Left lung (tissue), 10 donors: ENCODE data around the gene SPC24. TPM values are rescaled to one million over a fixed set of nuclear protein-coding genes. Genes with fewer than 3 reads are reported as not detected.

Source experiments
- ATAC-seq: fragments of 200-7000 bp; cut with Tn5 transposase; one replicate; pipeline ENCODE4 v1.9.1; 2020; ENCODE audit warnings: moderate library complexity
- DNase-seq, 4 donors: peaks; one replicate each; pipeline ENCODE4 v3.0.0-alpha.2; 2013 to 2020
- H3K27ac ChIP-seq, 2 donors: fragments of 200-600 bp; sonication (generic) in 1 of 2; one replicate each; pipeline versions ENCODE4 v1.5.0 to v1.8.0; 2020 to 2021
- H3K27me3 ChIP-seq, 2 donors: fragments of 200-600 bp; sonication (generic) in 1 of 2; one replicate each; pipeline versions ENCODE4 v1.5.0 to v1.8.0; 2020 to 2021
- H3K36me3 ChIP-seq, 2 donors: fragments of 200-600 bp; sonication (generic) in 1 of 2; one replicate each; pipeline versions ENCODE4 v1.5.0 to v1.8.0; 2020 to 2021
- H3K4me1 ChIP-seq, 2 donors: fragments of 200-600 bp; one replicate each; pipeline ENCODE4 v1.8.0; 2021
- H3K4me3 ChIP-seq, 2 donors: fragments of 200-600 bp; sonication (generic) in 1 of 2; one replicate each; pipeline versions ENCODE4 v1.5.0 to v1.8.0; 2020 to 2021; ENCODE audit warnings: mild to moderate bottlenecking in 1 of 2
- H3K9me3 ChIP-seq, 2 donors: fragments of 200-600 bp; sonication (generic) in 1 of 2; one replicate each; pipeline versions ENCODE4 v1.5.0 to v1.8.0; 2020 to 2021
- intact Hi-C, 2 donors: fragments of 100-400 bp; cut with DNase I; formaldehyde crosslinking; loops; one replicate each; pipeline versions ENCODE4 v1.11.2 to v1.14.2; 2022
- polyA plus RNA-seq, 6 donors: library from polyadenylated mRNA; unstranded; fragments of 120-200 nt; gene quantifications; one replicate each; pipeline ENCODE4 v1.2.1, GENCODE V29; 2013; ENCODE audit not compliant: insufficient read length in 6 of 6
- total RNA-seq, 2 donors: library from RNA; stranded (reverse); fragmentation: NEBNext Ultra II Directional; extraction: Animal tissue kit (Norgen Biotek cat#: 25700); gene quantifications; one replicate each; pipeline ENCODE4 v1.2.1, GENCODE V29; 2021
- TF ChIP-seq, protein P1 (sequence below), 2 donors: fragments of 200-600 bp; sonication (generic) in 1 of 2; IDR thresholded peaks; one replicate each; pipeline versions ENCODE4 v1.5.0 to v1.8.0; 2021; ENCODE audit warnings: antibody characterized with exemption in 2 of 2
- donor health status: DM: no; HTN: yes; CAD: no.
- donor health status: DM: no; HTN: no; CAD: no.

SPC24 gene
- total and polyA plus RNA-seq, 8 donors: 5.4 to 40.2 (median 20.3) TPM

DNA sequence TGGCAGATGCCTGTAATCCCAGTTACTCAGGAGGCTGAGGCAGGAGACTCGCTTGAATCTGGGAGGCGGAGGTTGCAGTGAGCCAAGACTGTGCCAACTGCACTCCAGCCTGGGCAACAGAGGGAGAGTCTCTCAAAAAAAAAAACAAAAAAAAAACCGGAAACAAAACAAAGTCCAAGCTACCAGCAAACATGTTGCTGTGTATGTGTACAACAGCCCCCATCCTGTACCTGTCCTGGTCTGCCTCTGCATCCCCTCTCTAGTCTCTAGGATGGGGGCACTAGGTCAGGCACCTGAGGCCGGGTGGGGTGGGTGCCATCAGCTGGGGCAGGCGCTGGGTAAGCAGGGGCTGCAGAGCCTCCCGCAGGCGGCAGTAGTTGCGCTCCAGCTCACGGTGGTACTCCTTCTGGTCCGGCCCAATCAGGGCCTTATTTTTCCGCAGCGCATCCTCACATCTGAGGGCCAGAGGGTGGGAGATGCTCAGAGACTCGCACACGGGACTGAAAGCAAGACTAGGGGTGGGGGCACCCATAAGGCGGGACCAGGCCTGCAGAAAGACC is 44.5 kb upstream of the SPC24 start:
- peaks cover 0 to 10% of the 10 kb centered on the region in 2 donors for H3K27me3 ChIP-seq
- peaks cover 0 to 21% of the 10 kb centered on the region in 2 donors for H3K36me3 ChIP-seq
- no peak for DNase-seq
- intact Hi-C loops: loop anchor here in 1 of 2 donors (10.0 kb wide), 1 partner anchor 165 kb away; no protein-coding TSS in a partner anchor
- H3K27ac ChIP-seq: no peak overlapping the region
- TF ChIP-seq, protein P1, sequence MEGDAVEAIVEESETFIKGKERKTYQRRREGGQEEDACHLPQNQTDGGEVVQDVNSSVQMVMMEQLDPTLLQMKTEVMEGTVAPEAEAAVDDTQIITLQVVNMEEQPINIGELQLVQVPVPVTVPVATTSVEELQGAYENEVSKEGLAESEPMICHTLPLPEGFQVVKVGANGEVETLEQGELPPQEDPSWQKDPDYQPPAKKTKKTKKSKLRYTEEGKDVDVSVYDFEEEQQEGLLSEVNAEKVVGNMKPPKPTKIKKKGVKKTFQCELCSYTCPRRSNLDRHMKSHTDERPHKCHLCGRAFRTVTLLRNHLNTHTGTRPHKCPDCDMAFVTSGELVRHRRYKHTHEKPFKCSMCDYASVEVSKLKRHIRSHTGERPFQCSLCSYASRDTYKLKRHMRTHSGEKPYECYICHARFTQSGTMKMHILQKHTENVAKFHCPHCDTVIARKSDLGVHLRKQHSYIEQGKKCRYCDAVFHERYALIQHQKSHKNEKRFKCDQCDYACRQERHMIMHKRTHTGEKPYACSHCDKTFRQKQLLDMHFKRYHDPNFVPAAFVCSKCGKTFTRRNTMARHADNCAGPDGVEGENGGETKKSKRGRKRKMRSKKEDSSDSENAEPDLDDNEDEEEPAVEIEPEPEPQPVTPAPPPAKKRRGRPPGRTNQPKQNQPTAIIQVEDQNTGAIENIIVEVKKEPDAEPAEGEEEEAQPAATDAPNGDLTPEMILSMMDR (IDR thresholded peaks at IDR 0.05): no peak
- peaks cover 10 to 46% of the 10 kb centered on the region in 2 donors for H3K4me1 ChIP-seq
- no peaks in the 10 kb centered on the region for H3K9me3 ChIP-seq
- no peak overlapping the region for H3K4me3 ChIP-seq
- no peak for ATAC-seq

DNA sequence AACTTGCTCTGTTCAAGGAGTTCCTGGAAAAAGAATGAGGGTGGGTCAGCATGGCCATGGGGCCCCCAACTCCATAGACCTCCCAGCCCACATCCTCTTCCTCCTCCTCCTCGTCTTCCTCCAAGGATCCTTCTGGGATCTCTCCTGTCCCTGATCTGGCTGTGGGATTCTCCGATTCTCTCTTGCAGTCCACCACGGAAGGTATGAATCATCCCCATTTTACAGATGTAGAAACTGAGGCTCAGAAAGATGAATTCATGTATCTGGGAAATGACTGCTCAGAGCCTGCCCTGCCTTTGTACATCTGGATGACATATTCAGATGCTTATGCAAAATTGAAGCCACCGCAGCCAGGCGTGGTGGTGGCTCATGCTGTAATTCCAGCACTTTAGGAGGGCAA is 43.9 kb upstream of the SPC24 start:
- intact Hi-C loops: loop anchor here in 1 of 2 donors (10.0 kb wide), 1 partner anchor 55 kb away; no protein-coding TSS in a partner anchor
- Histone ChIP-seq H3K27ac (no peak overlapping the region), H3K36me3 (peaks cover 0 to 21% of the 10 kb centered on the region in 2 donors), H3K4me3 (no peak overlapping the region), H3K4me1 (peaks cover 14 to 48% of the 10 kb centered on the region in 2 donors), H3K9me3 (no peaks in the 10 kb centered on the region), H3K27me3 (peaks cover 0 to 10% of the 10 kb centered on the region in 2 donors)
- TF ChIP-seq, protein P1 (IDR thresholded peaks at IDR 0.05): no peak
- DNase-seq: no peak
- no peak for ATAC-seq

GRCh38 chr19:11198769-11199424 is 43.3 kb upstream of the SPC24 start:
- peaks cover 0 to 26% of the 10 kb centered on the region in 2 donors for H3K36me3 ChIP-seq
- peaks cover 14 to 42% of the 10 kb centered on the region in 2 donors for H3K4me1 ChIP-seq
- intact Hi-C loops: loop anchor here in 1 of 2 donors (10.0 kb wide), 1 partner anchor 54 kb away; no protein-coding TSS in a partner anchor
- H3K27me3 ChIP-seq: peaks cover 0 to 10% of the 10 kb centered on the region in 2 donors
- H3K27ac ChIP-seq: peak overlapping the region; percentile 38 to 81
- H3K4me3 ChIP-seq: no peak overlapping the region
- TF ChIP-seq, protein P1 (IDR thresholded peaks at IDR 0.05): no peak
- no peaks in the 10 kb centered on the region for H3K9me3 ChIP-seq
- DNase-seq (no peak), ATAC-seq (no peak)

GRCh38 chr19:11198175-11198534 is 42.6 kb upstream of the SPC24 start:
- peaks cover 14 to 41% of the 10 kb centered on the region in 2 donors for H3K4me1 ChIP-seq
- no peaks in the 10 kb centered on the region for H3K9me3 ChIP-seq
- peak overlapping the region in 1 of 2 donors; percentile 56 for H3K4me3 ChIP-seq
- H3K27ac ChIP-seq: peak overlapping the region; percentile 38 to 81
- TF ChIP-seq, protein P1 (IDR thresholded peaks at IDR 0.05): no peak
- H3K27me3 ChIP-seq: peaks cover 0 to 10% of the 10 kb centered on the region in 2 donors
- ATAC-seq (peak; percentile 2), DNase-seq (no peak)
- peaks cover 0 to 33% of the 10 kb centered on the region in 2 donors for H3K36me3 ChIP-seq
- intact Hi-C loops: loop anchor here in 1 of 2 donors (10.0 kb wide), 1 partner anchor 53 kb away; no protein-coding TSS in a partner anchor
